ENCODE results near the gene KRT82.

- TF ChIP-seq CTCF (IDR thresholded peaks at IDR 0.05; ENCODE audit: low read depth, low read length) (no peak), EZH2phosphoT487 (IDR thresholded peaks at IDR 0.05; ENCODE audit: low read depth) (no peak)
These were observed 46.5 kb downstream of the KRT82 start for GRCh38 chr12:52359621-52360061.

Measured in OCI-LY3 (cell line).